K562 (cell line): ENCODE results near the gene OR1I1. TPM values are rescaled to one million over a fixed set of nuclear protein-coding genes. Genes with fewer than 3 reads are reported as not detected.

Source experiments
- ATAC-seq: fragments of 200-7000 bp; cut with Tn5 transposase; 3 replicates; pipeline ENCODE4 v1.9.1; 2020; ENCODE audit warnings: moderate library complexity
- BruUV-seq: library from RNA; stranded (reverse); fragments of 400-500 nt; replicated peaks from 2 replicates; lab custom pipeline; 2021; lab: Mats Ljungman, UMichigan
- CTCF ChIA-PET: fragments of 300-600 bp; formaldehyde crosslinking; extraction: SDS; loops from one replicate; lab custom pipeline; 2021; ENCODE audit warnings: low intra/inter-chr PET ratio; lab: Yijun Ruan, JAX
- POLR2A ChIA-PET: fragments of 300-600, 350-650 bp; sonication (Branson Sonifier 250); formaldehyde crosslinking; extraction: SDS; loops from one replicate; lab custom pipeline; 2021; ENCODE audit warnings: antibody characterized with exemption, inconsistent platforms; lab: Yijun Ruan, JAX
- DNase-seq, 4 experiments: peaks; one replicate each; pipeline versions ENCODE4 v3.0.0 to v3.0.0-alpha.2; 2011 to 2018; ENCODE audit warnings: low spot score in 3 of 4, mixed read lengths in 3 of 4; ENCODE audit errors: extremely low read depth in 1 of 4
- FAIRE-seq: peaks from 2 replicates; lab custom pipeline; 2011; peaks lifted over from hg19 to GRCh38; lab: Jason Lieb, UNC
- H2AFZ ChIP-seq: 2 replicates; pipeline ENCODE4 v1.6.0; 2011; ENCODE audit warnings: low read depth, low read length, control low read depth, inconsistent platforms
- H3K27ac ChIP-seq: fragments of 200-600 bp; 3 replicates; pipeline ENCODE4 v1.8.0; 2011; ENCODE audit warnings: low read depth, mild to moderate bottlenecking, control low read depth, inconsistent platforms, low read length, moderate library complexity, mixed read lengths; ENCODE audit errors: extremely low read depth
- H3K27me3 ChIP-seq, 2 experiments: fragments of 300-600 bp in 1 of 2; 2 replicates in 1 of 2; 3 replicates in 1 of 2; pipeline versions ENCODE4 v1.6.0 to v1.8.0; 2011; ENCODE audit warnings: inconsistent platforms in 2 of 2, low read length in 2 of 2, mild to moderate bottlenecking in 1 of 2, mixed read lengths in 1 of 2, moderate library complexity in 1 of 2; ENCODE audit not compliant: control insufficient read depth in 2 of 2, insufficient read depth in 2 of 2
- H3K36me3 ChIP-seq: fragments of 300-600 bp; 3 replicates; pipeline ENCODE4 v1.8.0; 2011; ENCODE audit warnings: mild to moderate bottlenecking, low read length, inconsistent platforms; ENCODE audit not compliant: control insufficient read depth, insufficient read depth
- H3K4me1 ChIP-seq, 2 experiments: fragments of 200-600 bp in 1 of 2; replicated peaks in 1 of 2; 2 replicates in 1 of 2; 3 replicates in 1 of 2; pipeline versions ENCODE4 v1.5.1 to v1.8.0; 2011; ENCODE audit warnings: inconsistent platforms in 2 of 2, low read length in 2 of 2, mild to moderate bottlenecking in 1 of 2, mixed read lengths in 1 of 2, moderate library complexity in 1 of 2; ENCODE audit not compliant: control insufficient read depth in 2 of 2, insufficient read depth in 2 of 2
- H3K4me2 ChIP-seq: 2 replicates; pipeline ENCODE4 v1.6.1; 2011; ENCODE audit warnings: low read length, control low read depth, inconsistent platforms, mixed read lengths; ENCODE audit not compliant: insufficient read depth
- H3K4me3 ChIP-seq: fragments of 200-600 bp; sonication (generic), shearing (Covaris generic); 2 replicates; pipeline ENCODE4 v1.5.1; 2016; ENCODE audit warnings: control low read depth, inconsistent platforms
- H3K79me2 ChIP-seq: fragments of 200-600 bp; 3 replicates; pipeline ENCODE4 v1.8.0; 2011; ENCODE audit warnings: low read length, inconsistent platforms; ENCODE audit not compliant: control insufficient read depth, insufficient read depth
- H3K9ac ChIP-seq, 2 experiments: 2 replicates each; pipeline versions ENCODE4 v1.6.0 to v1.6.1; 2011; ENCODE audit warnings: low read depth in 2 of 2, low read length in 2 of 2, control low read depth in 1 of 2, inconsistent platforms in 1 of 2, mild to moderate bottlenecking in 1 of 2, mixed read lengths in 1 of 2; ENCODE audit not compliant: insufficient read depth in 1 of 2
- H3K9me1 ChIP-seq: one replicate; pipeline ENCODE4 v1.6.0; 2011; ENCODE audit warnings: inconsistent platforms, mild to moderate bottlenecking, low read length, moderate library complexity; ENCODE audit not compliant: control insufficient read depth, insufficient read depth
- H3K9me3 ChIP-seq: replicated peaks from 2 replicates; pipeline ENCODE4 v1.5.1; 2011; ENCODE audit warnings: low read depth, low read length, inconsistent platforms; ENCODE audit not compliant: control insufficient read depth, insufficient read depth
- H4K20me1 ChIP-seq: replicated peaks from 2 replicates; pipeline ENCODE4 v1.6.1; 2011; ENCODE audit warnings: low read length, inconsistent platforms, mixed read lengths; ENCODE audit not compliant: control insufficient read depth, insufficient read depth
- ETS2 ChIP-seq: IDR thresholded peaks from 2 replicates; pipeline ENCODE4 v1.6.1; 2016; ENCODE audit warnings: borderline replicate concordance, missing genetic modification characterization, mild to moderate bottlenecking, moderate library complexity, missing compliant biosample characterization; ENCODE audit not compliant: poor library complexity, severe bottlenecking
- NR2F6 ChIP-seq: fragments of 450-650 bp; formaldehyde crosslinking; IDR thresholded peaks from 2 replicates; pipeline ENCODE4 v1.4.0; 2020; ENCODE audit warnings: mild to moderate bottlenecking
- WGBS: fragments of 100-300 bp; shearing (Covaris generic); methylation state at CpG from one replicate; pipeline ENCODE4 v1.1.6; 2016; ENCODE audit warnings: low coverage, mixed read lengths; ENCODE audit not compliant: insufficient coverage; ENCODE audit errors: missing lambda C conversion rate; 5-methylcytosine and 5-hydroxymethylcytosine counted together
- in situ Hi-C: fragments of 300-500 bp; cut with MboI; formaldehyde crosslinking; loops from 4 replicates; pipeline ENCODE4 v1.15.0; 2018; ENCODE audit warnings: inconsistent platforms, mixed read lengths
- intact Hi-C: fragments of 100-400 bp; cut with micrococcal nuclease; formaldehyde crosslinking; loops from 2 replicates; pipeline ENCODE4 v1.14.2; 2022
- polyA plus RNA-seq, 8 experiments: library from polyadenylated mRNA; depleted of rRNA in 4 of 8; stranded (reverse) in 5 of 8; unstranded in 3 of 8; fragments of >200 nt; fragmentation: Nextera tagmentation in 2 of 8; fragmentation: Illumina TruSeq in 1 of 8; extraction: Ambion mirVana in 2 of 8; extraction: Trizol in 1 of 8; gene quantifications; 2 replicates each; pipeline versions ENCODE4 v1.2.1 to v1.2.3, GENCODE V29; 2011 to 2014; ENCODE audit warnings: inconsistent platforms in 1 of 8, missing spikeins in 1 of 8
- total RNA-seq, 7 experiments: library from RNA; depleted of rRNA in 6 of 7; stranded (reverse); fragments of >200 nt in 6 of 7; fragmentation: Illumina TruSeq in 2 of 7; extraction: Trizol in 2 of 7; gene quantifications; 2 replicates each; pipeline versions ENCODE4 v1.2.1 to v1.2.3, GENCODE V29; 2011 to 2021; ENCODE audit warnings: low replicate concordance in 1 of 7
- TF ChIP-seq, protein P1 (sequence below), 2 experiments: fragments of 200-800 bp in 1 of 2; sonication (Bioruptor generic) in 1 of 2; sonication (generic) in 1 of 2; formaldehyde crosslinking in 1 of 2; IDR thresholded peaks in 1 of 2; conservative IDR thresholded peaks in 1 of 2; 2 replicates each; pipeline versions ENCODE4 v1.5.0 to v1.6.1; 2016 to 2020; ENCODE audit warnings: missing compliant biosample characterization in 1 of 2, missing genetic modification characterization in 1 of 2, missing genetic modification reagents in 1 of 2
- TF ChIP-seq, protein P2 (sequence below), 2 experiments: fragments of 450-650 bp; IDR thresholded peaks; 2 replicates each; pipeline ENCODE4 v1.6.1; 2018; ENCODE audit warnings: mild to moderate bottlenecking in 2 of 2, low read depth in 1 of 2; ENCODE audit not compliant: partially characterized antibody in 2 of 2
- TF ChIP-seq, protein P3 (sequence below): sonication (generic); formaldehyde crosslinking; IDR thresholded peaks from 2 replicates; pipeline ENCODE4 v1.8.1; 2023; ENCODE audit warnings: mild to moderate bottlenecking, missing genetic modification reagents
- TF ChIP-seq, protein P4 (sequence below): fragments of 250-450 bp; sonication (Bioruptor Pico); IDR thresholded peaks from 2 replicates; pipeline ENCODE4 v1.4.0; 2020
- TF ChIP-seq, protein P5 (sequence below): fragments of 450-650 bp; formaldehyde crosslinking; IDR thresholded peaks from 2 replicates; pipeline ENCODE4 v1.4.0; 2020; ENCODE audit warnings: mild to moderate bottlenecking, mixed read lengths

The OR1I1 gene
- total and polyA plus RNA-seq, 9 of the 15 experiments (the other 6 are each of a cell fraction or from before 2014, with no cell fraction given) = not detected

DNA sequence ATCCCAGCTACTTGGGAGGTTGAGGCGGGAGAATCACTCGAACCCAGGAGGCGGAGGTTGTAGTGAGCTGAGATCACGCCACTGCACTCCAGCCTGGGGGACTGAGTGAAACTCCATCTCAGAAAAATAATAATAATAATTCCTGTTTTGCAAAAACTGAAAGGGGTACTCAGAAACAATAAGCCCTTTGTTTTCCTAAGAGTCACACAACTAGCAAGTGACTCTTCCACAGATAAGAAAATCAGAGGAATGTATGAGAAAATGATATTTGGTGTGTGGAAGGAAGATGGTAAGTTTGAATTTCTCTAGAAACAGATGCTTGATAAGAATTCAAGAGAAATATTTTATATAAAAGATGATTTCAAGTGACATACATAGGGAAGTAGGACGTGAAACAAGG is 60.3 kb downstream of the OR1I1 start:
- intact Hi-C loops = no loop called here
- in situ Hi-C loops = no loop called here
- no peaks in the 10 kb centered on the region for H3K9me3 ChIP-seq
- ATAC-seq (no peak), FAIRE-seq (no peak), DNase-seq (no peak)
- no TSS peak for BruUV-seq
- ChIA-PET CTCF (no interaction called here), POLR2A (interaction anchor here (0.7 kb wide), 1 partner anchor 619 kb away, joined by 3 read pairs; no protein-coding TSS in a partner anchor)
- no peaks in the 10 kb centered on the region for H4K20me1 ChIP-seq
- no peaks in the 10 kb centered on the region for H3K4me1 ChIP-seq
- H3K36me3 ChIP-seq = no peaks in the 10 kb centered on the region
- no peak overlapping the region for H3K4me2 ChIP-seq
- H3K4me3 ChIP-seq = no peak overlapping the region
- no peak overlapping the region for H3K9ac ChIP-seq
- WGBS = 0% methylated on average over 5 of the region's 5 CpGs
- no peak overlapping the region for H3K27ac ChIP-seq
- no peak overlapping the region for H2AFZ ChIP-seq
- H3K9me1 ChIP-seq = no peaks in the 10 kb centered on the region
- H3K27me3 ChIP-seq = peaks cover 18 to 29% of the 10 kb centered on the region in 2 experiments; a peak in 4 of 5 replicates
- no peaks in the 10 kb centered on the region for H3K79me2 ChIP-seq
- TF ChIP-seq, protein P1, sequence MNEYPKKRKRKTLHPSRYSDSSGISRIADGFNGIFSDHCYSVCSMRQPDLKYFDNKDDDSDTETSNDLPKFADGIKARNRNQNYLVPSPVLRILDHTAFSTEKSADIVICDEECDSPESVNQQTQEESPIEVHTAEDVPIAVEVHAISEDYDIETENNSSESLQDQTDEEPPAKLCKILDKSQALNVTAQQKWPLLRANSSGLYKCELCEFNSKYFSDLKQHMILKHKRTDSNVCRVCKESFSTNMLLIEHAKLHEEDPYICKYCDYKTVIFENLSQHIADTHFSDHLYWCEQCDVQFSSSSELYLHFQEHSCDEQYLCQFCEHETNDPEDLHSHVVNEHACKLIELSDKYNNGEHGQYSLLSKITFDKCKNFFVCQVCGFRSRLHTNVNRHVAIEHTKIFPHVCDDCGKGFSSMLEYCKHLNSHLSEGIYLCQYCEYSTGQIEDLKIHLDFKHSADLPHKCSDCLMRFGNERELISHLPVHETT (CRISPR knock-in tag; conservative IDR thresholded peaks at IDR 0.05 in 1 of 2, IDR thresholded peaks at IDR 0.05 in 1 of 2) = no peak
- TF ChIP-seq NR2F6 (CRISPR knock-in tag) (no peak), ETS2 (tag) (no peak)
- TF ChIP-seq, protein P2, sequence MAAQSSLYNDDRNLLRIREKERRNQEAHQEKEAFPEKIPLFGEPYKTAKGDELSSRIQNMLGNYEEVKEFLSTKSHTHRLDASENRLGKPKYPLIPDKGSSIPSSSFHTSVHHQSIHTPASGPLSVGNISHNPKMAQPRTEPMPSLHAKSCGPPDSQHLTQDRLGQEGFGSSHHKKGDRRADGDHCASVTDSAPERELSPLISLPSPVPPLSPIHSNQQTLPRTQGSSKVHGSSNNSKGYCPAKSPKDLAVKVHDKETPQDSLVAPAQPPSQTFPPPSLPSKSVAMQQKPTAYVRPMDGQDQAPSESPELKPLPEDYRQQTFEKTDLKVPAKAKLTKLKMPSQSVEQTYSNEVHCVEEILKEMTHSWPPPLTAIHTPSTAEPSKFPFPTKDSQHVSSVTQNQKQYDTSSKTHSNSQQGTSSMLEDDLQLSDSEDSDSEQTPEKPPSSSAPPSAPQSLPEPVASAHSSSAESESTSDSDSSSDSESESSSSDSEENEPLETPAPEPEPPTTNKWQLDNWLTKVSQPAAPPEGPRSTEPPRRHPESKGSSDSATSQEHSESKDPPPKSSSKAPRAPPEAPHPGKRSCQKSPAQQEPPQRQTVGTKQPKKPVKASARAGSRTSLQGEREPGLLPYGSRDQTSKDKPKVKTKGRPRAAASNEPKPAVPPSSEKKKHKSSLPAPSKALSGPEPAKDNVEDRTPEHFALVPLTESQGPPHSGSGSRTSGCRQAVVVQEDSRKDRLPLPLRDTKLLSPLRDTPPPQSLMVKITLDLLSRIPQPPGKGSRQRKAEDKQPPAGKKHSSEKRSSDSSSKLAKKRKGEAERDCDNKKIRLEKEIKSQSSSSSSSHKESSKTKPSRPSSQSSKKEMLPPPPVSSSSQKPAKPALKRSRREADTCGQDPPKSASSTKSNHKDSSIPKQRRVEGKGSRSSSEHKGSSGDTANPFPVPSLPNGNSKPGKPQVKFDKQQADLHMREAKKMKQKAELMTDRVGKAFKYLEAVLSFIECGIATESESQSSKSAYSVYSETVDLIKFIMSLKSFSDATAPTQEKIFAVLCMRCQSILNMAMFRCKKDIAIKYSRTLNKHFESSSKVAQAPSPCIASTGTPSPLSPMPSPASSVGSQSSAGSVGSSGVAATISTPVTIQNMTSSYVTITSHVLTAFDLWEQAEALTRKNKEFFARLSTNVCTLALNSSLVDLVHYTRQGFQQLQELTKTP (IDR thresholded peaks at IDR 0.05; ENCODE audit: low read depth in 1 of 2, partially characterized antibody in 2 of 2) = no peak
- TF ChIP-seq, protein P3, sequence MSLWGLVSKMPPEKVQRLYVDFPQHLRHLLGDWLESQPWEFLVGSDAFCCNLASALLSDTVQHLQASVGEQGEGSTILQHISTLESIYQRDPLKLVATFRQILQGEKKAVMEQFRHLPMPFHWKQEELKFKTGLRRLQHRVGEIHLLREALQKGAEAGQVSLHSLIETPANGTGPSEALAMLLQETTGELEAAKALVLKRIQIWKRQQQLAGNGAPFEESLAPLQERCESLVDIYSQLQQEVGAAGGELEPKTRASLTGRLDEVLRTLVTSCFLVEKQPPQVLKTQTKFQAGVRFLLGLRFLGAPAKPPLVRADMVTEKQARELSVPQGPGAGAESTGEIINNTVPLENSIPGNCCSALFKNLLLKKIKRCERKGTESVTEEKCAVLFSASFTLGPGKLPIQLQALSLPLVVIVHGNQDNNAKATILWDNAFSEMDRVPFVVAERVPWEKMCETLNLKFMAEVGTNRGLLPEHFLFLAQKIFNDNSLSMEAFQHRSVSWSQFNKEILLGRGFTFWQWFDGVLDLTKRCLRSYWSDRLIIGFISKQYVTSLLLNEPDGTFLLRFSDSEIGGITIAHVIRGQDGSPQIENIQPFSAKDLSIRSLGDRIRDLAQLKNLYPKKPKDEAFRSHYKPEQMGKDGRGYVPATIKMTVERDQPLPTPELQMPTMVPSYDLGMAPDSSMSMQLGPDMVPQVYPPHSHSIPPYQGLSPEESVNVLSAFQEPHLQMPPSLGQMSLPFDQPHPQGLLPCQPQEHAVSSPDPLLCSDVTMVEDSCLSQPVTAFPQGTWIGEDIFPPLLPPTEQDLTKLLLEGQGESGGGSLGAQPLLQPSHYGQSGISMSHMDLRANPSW (CRISPR knock-in tag) = no peak
- TF ChIP-seq, protein P4, sequence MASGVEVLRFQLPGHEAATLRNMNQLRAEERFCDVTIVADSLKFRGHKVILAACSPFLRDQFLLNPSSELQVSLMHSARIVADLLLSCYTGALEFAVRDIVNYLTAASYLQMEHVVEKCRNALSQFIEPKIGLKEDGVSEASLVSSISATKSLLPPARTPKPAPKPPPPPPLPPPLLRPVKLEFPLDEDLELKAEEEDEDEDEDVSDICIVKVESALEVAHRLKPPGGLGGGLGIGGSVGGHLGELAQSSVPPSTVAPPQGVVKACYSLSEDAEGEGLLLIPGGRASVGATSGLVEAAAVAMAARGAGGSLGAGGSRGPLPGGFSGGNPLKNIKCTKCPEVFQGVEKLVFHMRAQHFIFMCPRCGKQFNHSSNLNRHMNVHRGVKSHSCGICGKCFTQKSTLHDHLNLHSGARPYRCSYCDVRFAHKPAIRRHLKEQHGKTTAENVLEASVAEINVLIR (CRISPR knock-in tag) = no peak
- TF ChIP-seq, protein P5, sequence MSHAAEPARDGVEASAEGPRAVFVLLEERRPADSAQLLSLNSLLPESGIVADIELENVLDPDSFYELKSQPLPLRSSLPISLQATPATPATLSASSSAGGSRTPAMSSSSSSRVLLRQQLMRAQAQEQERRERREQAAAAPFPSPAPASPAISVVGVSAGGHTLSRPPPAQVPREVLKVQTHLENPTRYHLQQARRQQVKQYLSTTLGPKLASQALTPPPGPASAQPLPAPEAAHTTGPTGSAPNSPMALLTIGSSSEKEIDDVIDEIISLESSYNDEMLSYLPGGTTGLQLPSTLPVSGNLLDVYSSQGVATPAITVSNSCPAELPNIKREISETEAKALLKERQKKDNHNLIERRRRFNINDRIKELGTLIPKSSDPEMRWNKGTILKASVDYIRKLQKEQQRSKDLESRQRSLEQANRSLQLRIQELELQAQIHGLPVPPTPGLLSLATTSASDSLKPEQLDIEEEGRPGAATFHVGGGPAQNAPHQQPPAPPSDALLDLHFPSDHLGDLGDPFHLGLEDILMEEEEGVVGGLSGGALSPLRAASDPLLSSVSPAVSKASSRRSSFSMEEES = no peak
